GM15510 (cell line): ENCODE results near the gene CDRT4.

ENCODE experiments used
- POLR2A ChIP-seq: IDR thresholded peaks from 3 replicates; pipeline ENCODE4 v1.6.1; 2011; ENCODE audit warnings: borderline replicate concordance; ENCODE audit not compliant: insufficient read length; ENCODE audit errors: extremely low read depth

Gene CDRT4

GRCh38 chr17:15501282-15501681 lies 33.9 kb upstream of the CDRT4 start:
- no peak for TF ChIP-seq POLR2A

DNA sequence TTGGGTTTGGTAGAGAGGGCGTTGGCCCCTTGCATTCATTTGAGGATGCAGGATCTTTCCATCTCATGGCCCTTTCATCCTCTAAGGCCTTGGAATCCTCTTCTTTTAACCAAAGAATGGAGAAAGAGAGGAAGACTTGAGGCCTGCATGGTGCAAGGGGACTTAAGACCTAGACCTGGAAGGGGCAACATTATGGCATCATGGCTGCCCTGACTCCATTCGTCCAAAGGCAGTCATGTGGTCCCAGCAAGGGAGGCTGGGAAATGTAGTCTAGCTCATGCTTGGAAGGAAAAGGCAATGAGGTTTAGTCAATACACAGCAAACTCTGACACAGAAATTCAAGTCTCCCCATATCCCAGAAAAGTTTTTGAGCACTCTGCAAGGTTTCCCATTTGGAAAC lies 30.7 kb upstream of the CDRT4 start:
- TF ChIP-seq POLR2A, result no peak

DNA sequence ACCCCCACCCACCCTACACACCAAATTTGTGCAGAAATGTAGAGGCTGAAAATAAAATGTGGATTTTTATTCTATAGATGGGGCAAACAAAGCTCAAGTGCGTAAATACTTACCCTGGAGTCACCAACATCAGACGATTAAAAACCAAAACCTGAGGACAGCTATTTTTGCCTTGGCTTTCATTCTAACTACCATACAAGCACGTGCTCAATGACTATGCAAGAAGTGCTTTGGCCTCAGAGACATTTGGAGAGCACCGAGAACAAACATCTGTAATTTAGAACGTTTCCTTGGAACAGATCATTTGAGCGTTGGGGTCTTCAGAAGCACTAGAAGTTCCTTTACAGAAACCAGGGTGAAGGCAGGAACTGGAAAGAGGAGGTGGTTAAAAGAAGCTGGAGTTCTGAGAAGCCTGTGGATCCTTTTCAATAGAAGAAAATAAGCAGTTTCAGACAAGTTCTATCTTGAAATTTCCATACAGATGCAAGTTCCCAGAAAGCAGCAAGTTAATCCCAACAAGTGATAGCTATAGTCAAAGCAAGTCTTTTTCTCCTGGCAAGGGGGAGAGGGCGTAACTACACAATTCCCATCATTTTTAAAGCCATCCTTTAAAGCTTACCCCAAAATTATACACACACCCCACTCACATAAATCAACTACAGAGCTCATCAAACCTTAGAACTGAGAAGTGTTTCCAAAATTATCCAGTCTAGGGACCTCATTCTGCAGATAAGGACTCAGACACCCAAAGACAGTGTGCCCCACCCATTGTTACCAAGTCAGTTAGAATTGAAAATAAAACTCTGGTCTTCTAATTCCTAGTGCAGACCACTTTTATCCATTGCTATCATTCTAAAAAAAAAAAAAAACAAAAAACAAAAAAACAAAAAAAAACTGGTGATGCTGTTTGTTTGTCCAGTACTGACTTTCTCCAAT lies 29.6 kb upstream of the CDRT4 start:
- TF ChIP-seq POLR2A, result no peak

GRCh38 chr17:15494821-15495220 lies 27.4 kb upstream of the CDRT4 start:
- TF ChIP-seq POLR2A, result no peak

DNA sequence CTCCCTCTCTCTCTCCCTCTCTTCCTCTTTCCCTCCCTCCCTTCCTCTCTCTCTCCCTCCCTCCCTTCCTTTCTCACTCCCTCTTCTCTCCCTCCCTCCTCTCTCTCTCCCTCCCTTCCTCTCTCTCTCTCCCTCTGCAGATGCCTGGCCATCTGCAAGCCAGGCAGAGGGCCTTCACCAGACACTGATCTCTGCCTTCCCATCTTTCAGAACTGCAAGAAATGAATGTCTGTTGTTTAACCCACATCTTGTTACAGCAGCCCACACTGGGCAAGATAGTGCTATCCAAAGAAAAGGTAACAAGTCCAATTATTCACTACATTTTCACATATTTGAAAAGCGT lies 26.2 kb upstream of the CDRT4 start:
- TF ChIP-seq POLR2A, result no peak

DNA sequence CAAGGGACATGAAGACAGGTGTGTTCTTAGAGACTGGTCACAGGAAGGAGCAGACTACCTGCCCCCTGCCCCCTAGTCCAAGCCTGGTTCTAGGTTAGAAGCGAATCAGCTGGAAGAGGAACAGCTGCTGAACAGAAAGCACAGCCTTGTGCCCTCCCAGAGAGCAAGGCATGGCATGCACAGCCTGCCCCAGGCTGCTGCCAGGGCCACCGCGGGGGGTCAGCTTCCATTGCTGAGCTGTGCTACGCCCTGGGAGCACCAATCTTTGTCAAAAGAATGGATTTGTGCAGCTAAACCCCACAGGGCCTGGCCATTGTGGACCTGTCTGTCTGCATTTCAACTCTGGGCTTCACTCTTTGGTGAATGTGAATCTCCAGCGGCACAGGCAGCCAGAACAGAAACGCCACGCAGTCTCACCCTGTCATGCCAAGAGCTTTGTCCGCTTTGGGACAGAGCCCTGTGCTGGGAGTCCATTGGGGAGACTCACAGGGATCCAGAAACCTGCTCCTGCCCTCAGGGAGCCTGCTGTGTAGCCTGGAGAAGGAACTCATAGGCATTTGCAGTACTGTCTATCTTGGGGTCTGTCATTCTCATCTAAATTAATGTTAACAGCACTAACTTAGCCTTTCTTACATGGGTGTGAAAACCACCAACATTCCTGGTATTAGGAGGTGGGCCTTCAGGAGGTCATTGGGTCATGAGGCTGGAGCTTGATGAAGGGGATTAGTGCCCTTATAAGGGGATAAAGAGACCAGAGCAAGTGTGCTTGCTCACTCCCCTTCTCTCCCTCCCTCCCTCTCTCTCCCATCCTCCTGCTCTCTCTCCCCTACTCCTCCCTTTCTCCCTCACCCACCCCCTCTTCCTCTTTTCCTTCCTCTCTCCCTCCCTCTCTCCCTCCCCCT lies 25.6 kb upstream of the CDRT4 start:
- TF ChIP-seq POLR2A, result no peak

DNA sequence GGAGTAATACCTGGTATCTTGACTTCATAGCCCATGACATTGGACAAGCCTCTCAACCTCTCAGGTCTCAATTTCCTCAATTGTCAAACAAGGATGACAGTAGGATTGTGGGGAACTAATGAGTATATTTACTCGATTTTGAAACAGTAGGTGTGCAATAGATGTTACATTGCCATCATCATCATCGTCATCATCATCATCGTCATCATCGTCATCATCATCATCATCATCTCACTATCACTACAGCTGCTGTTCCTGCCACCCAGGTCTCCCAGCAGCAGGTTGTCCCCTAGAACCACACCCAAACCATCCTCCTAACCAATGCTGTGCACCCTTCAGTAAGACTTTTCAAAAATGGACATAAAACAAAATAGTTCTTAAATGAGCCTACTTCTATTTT lies 24.8 kb upstream of the CDRT4 start:
- no peak for TF ChIP-seq POLR2A

- TF ChIP-seq POLR2A, result no peak
Measured at GRCh38 chr17:15490634-15491261, 23.3 kb upstream of the CDRT4 start.

GRCh38 chr17:15488557-15488956 lies 21.1 kb upstream of the CDRT4 start:
- TF ChIP-seq POLR2A, result no peak

DNA sequence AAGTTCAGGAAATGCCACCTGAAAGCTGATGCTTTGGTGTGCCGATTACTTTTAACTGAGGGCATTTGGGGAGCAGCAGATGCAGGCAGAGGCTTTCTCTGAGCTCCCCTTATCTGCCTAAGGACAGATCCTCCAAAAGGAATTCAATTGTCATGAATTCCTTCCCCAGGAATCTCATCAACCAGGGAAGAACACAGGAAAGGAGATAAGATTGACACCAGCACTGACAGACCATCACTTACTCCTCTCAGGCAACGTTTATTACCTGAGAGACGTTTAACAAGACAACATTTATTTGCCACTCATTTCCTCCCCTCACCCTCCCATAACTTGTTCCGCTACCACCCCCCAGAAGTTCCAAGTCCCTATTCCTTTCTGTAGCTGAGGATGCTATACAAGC lies 17.6 kb upstream of the CDRT4 start:
- no peak for TF ChIP-seq POLR2A

DNA sequence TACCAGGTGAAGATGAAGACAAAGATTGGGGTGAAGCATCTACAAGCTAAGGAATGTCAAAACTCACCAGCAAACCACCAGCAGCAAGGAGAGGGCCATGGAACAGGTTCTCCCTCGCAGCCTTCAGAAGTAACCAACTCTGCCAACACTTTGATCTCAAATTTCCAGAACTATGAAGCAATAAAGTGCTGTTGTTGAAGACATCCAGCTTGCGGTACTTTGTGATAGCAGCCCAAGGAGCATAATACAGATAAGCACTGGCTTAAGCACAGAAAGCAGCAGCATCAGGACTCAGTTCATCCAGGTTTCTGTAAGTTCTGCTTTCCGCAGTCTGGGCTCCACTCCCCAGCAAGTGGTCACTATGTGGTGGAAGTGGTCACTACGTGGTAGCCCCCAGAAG lies 16.0 kb upstream of the CDRT4 start:
- no peak for TF ChIP-seq POLR2A

GRCh38 chr17:15482476-15482875 lies 15.1 kb upstream of the CDRT4 start:
- TF ChIP-seq POLR2A, result no peak

DNA sequence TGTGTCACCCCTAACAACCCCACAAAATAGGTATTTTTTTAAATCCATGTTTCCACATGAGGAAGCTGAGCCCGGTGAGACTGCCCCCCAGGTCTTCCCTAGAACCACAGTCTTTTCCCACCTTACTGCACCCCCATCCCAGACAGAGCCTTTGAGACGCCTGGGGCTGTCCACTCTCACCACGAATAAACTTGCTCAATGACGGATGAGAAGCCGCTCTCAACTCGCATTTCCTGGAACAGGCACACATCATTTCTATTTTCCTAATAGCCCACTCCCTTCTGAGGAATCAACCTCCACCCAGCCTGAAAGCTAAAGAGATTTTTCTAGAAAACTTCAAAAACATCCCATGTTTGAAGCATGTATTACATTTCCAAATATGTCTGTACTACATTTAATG lies 14.1 kb upstream of the CDRT4 start:
- no peak for TF ChIP-seq POLR2A

DNA sequence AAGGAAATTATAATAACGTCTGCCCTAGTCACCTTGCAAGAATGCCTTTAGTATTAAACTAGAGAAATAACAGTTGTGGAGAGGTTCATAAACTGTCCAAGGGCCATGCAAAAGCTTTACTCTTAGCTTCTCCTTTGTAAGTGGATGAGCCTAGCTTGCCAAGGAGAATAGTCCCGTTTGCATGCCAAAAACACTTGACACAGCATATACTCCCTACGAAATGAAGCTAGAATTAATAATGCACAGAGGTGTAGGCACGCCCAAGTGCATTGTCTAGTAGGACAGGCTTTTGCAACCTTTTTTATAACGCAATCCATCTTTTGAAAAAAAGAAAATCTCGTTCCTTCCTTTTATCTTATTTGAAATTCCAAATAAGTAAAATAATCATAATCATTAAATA lies 12.8 kb upstream of the CDRT4 start:
- no peak for TF ChIP-seq POLR2A

- TF ChIP-seq POLR2A, result no peak
Measured at GRCh38 chr17:15479703-15480102, 12.3 kb upstream of the CDRT4 start.

GRCh38 chr17:15478845-15479244 lies 11.4 kb upstream of the CDRT4 start:
- no peak for TF ChIP-seq POLR2A

- TF ChIP-seq POLR2A, result no peak
Measured at GRCh38 chr17:15475631-15476354, 8.4 kb upstream of the CDRT4 start.
